Left renal cortex interstitium (tissue), 4 donors: ENCODE measurements around the gene SP6. TPM values are rescaled to one million over a fixed set of nuclear protein-coding genes. Genes with fewer than 3 reads are reported as not detected.

ENCODE experiments used
- DNase-seq, 4 donors: peaks; one replicate each; pipeline ENCODE4 v3.0.0-alpha.2; 2013; ENCODE audit warnings: low read depth in 4 of 4, low spot score in 2 of 4, missing footprints in 1 of 4
- polyA plus RNA-seq, 4 donors: library from polyadenylated mRNA; unstranded; fragments of 120-200 nt; gene quantifications; one replicate each; pipeline ENCODE4 v1.2.1, GENCODE V29; 2013; ENCODE audit not compliant: insufficient read length in 4 of 4

Gene SP6
- polyA plus RNA-seq, 4 donors, result 2.3 to 3.8 (median 3.0) TPM

DNA sequence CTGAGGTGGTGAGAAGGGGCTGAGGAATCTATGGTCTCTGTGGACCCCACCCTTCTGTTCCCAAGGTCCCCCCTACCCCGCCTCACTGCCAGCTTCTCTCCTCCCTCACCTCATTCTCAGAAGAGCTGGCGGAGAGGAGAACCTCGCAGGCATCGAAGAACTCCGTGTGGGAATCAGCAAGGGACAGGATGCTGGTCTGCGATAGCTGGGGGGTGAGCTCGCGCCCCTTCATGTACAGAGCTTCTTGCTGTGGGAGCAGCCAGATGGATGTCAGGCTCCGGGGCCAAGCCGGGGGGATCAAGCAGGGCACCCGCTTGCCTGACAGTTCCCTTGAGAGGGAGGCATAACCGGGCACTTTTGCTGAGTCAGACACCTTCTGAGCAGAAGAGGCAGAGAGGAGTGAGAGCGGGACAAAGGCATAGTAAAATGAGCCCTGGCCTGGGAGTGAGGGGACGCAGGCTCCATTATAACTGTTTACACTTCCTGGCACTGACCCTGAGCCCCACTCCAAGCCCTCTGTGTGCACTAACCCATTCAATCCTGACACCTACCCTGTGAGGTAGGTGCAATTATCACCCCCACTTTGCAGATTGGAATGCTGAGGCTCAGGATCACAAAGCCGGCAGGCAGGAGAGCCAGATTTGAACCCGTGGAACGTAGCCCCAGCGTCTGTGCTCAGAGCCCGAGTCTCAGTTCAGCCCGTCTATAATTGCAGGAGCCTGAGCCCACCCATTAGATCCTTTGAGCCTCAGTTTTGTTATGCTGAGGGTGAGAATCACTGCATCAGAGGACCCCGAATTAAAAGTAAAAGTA lies 35.7 kb downstream of the SP6 start:
- DNase-seq, result no peak

GRCh38 chr17:47813512-47814031 lies 37.4 kb downstream of the SP6 start:
- no peak for DNase-seq

DNA sequence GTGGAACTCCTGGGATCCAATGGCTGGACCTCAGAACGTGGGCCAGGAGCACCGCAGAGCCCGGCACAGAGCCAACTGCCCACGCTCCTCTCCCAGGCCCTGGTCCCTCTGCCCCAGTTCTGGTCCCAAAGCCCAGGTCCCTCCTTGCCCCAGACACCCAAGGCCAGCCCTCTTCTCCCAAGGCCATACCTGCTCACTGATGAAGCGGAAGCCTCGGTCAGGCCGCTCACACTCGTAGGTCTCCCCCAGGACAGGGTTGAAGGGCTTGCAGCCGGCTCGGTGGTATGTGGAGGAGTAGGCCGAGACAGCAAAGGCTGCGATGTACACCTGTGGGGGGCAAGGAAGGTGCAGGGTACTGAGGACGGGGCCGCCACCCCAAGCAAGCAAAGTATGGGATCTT lies 37.9 kb downstream of the SP6 start:
- DNase-seq, result no peak

DNA sequence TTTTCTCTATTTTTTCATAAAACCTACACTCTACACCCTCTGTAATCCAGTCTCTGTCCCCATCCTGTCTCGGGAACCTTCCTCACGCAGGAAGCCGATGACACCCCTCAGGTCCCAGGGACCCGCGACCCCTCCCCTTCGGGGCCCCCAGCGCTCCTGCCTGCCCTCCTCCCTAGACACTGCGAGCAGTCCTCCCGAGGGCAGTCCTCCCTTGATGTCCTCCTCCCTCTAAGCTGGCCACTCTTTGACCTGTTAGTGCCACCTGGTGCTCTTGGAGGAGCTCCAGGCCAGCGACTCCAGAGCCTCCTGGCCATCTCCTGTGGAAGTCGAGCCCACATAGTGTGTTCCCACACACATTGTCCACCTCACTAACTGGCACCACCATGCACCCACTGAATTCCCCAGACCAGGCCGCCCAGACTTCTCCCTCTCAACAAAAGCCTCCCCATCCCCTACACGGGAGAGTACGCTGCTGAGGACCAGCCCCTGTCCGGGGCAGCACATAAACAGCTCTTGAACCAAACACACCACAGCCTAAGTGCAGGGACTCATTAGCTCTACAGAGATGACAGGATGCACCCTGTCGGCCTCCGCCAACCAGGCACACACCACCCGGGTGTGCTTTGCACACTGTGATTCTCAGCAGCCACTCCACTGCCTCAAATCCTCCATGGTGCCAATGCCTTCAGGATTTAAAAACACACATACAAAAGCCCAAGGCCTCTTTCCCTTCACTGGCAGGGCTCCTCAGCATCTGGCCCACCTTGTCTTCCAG lies 38.6 kb downstream of the SP6 start:
- no peak for DNase-seq

DNA sequence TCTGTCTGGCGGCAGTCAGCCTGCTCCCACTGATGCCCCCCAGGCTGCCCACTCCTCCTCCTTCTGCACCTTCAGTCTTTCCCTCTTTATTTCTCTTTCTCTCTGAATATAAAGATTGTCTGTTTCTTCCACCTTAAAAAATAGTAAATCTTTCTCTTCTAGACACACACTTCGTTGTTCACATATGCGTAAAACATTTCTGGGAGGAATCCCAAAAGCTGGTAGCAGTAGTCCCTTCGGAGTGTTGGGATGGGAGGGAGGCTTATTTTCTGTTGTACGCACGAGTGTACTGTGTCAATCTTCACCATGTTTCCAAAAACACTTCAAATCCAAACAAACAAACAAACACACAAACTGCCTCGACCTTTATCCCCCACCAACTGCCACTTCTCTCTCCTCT lies 39.3 kb downstream of the SP6 start:
- no peak for DNase-seq

DNA sequence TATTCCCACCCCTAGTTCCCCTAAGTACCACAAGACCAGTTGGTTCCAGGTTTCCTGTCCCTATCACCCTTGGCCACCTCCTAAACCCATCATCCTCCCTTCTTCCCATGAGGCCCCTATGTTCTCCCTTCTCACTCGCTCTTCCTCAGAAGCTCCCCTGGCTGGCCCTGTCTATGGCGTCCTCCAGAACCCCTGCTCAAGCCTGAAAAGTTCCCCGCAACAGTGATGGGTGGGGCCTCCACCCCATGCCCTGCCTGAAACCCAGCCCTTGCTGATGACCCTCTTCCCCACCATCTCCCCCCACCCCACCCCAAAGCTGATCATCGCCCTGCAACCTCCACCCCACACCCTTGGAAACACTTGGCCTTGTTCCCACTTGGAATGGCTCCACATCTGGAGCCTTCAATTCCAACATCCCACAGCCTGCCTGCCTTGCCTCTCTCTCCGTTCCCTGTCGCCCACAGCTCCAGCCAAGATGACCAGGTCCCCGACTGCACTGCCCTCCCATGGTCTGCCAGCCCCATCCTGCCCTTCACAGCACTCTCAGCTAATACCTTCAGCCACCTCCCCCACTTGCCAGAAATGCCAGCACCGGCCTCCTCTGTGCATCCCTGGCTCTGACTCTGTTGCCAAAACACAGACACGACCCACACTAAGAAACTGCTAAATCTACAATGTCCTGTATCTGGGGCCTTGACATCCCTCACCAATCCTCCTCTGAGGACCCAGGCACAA lies 39.9 kb downstream of the SP6 start:
- DNase-seq, result no peak

GRCh38 chr17:47810200-47810821 lies 40.7 kb downstream of the SP6 start:
- DNase-seq, result no peak

GRCh38 chr17:47808830-47809480 lies 42.0 kb downstream of the SP6 start:
- DNase-seq, result no peak

DNA sequence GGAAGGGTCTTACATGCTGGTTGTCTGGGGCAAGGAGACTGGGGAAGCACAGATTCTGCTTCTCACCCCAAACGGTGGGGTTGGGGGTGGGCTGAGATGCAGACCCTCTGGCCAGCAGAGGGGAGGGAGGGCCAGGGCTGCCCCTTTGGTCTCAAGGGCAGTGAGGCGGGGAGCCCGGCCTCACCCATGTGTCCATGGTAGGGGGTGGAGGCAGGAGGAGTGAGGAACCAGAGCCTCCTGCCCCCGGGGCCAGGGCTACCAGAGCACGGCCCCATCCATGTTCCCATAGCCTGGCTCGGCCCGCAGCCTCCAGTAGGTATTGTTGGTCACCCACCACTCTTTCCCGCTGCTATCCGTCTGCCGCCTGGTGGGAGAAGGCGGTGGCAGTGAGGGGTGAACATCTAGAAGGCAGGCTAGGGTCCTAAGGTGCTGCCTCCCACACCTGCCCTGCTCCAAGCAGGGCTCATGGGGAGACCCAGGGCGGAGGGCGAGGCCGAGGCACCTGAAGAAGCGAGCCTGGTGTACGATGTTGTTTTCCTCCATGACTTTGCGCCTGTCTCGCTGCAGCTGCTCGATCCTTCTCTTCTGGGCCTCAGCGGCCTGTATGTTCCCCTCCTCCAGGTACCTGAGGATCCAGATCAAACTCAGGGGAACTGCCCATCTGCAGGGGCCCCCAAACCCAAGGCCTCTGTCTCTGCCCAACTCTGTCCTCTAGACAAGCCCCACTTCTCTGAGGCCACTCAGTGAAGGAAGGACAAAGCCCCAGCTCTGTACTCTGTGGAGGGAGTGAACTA lies 42.7 kb downstream of the SP6 start:
- DNase-seq, result no peak

- no peak for DNase-seq
Measured at GRCh38 chr17:47807421-47807820, 43.5 kb downstream of the SP6 start.

DNA sequence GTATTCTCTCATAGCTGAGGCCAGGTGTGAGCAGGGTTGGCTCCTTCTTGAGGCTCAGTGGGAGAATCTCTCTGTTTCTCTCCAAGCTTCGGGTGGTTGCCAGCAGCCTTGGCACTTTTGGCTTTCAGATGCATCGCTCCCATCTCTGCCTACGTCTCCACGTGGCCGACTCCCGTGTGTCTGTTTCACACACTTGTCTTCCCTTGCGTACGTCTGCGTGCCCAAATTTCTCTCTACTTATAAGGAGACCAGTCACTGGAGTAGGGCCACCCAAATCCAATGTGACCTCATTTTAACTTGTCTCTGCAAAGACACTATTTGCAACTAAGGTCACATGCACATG lies 44.1 kb downstream of the SP6 start:
- DNase-seq, result no peak

- DNase-seq, result no peak
Measured at GRCh38 chr17:47806026-47806912, 44.7 kb downstream of the SP6 start.

DNA sequence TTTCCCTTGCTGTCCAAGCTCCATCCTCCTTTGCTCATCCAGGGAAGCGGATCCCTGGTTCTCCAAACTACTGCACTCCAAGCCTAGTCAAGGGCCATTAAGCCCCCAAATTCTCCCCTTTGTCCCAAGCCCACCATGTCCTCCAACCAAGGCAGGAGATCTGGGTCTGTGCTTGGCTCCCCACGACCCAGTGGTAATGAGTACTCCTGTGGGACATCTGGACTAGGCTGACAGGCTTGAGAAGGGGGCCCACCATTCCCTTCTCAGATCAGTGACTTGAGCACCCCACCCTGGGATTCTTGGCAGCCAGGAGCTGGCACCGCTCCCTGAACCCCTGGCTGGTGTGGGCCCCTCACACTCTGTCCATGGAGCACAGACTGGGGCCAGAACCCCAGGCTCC lies 46.5 kb downstream of the SP6 start:
- no peak for DNase-seq

DNA sequence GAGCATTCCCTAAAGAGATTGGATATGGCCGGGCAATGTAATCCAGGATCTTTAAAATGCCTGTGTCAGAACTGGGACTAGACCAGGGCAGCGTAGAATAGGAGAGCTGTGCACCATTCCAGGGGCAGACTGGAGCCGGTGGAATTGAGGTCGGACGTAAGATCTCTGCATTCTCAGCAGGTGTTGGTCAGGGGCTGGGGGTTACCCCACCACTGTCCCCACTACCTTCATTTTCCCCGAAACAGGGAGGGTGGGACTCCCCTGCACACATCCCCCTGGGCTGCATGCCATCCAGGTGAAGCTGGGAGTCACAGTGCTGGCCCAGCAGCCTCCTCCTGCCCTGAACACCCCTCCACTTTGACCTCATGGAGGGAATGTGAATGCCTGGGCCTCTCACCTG lies 47.2 kb downstream of the SP6 start:
- no peak for DNase-seq

DNA sequence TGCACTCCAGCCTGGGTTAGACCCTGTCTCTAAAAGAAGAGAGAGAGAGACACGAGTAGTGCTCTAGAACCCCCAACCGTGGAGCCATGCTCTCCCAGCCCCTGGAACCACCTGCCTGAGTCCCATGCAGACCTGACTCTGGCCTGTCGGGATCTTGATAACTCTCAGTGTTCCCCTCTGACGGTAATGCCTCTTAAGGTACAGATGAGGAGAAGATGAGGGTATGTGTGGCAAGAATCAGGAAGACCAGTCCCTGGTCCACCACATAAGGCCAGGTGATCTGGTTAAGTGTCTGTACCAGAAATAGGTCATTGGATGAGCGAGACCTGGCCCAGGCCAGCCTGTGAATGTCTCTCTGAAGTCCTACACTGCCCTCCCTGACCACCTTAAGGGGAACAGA lies 47.8 kb downstream of the SP6 start:
- DNase-seq, result no peak

GRCh38 chr17:47802341-47803022 lies 48.5 kb downstream of the SP6 start:
- no peak for DNase-seq

GRCh38 chr17:47801906-47802305 lies 49.1 kb downstream of the SP6 start:
- no peak for DNase-seq

- no peak for DNase-seq
Measured at GRCh38 chr17:47801176-47801765, 49.7 kb downstream of the SP6 start.
